HAP-1 (cell line): ENCODE measurements around the gene FOXP4.
A peak's percentile ranks its signal among the peaks of the same experiment; 100 is the strongest.

Experiments
- DNase-seq, 2 experiments: peaks; one replicate each; pipeline ENCODE4 v3.0.0-alpha.2; 2016 to 2020; ENCODE audit warnings: low spot score in 2 of 2
- H3K27me3 ChIP-seq: fragments of 250-450 bp; sonication (Bioruptor Pico); 2 replicates; pipeline ENCODE4 v1.5.1; 2020; ENCODE audit warnings: low read depth, mild to moderate bottlenecking, moderate library complexity
- H3K36me3 ChIP-seq: fragments of 250-450 bp; sonication (Bioruptor Pico); replicated peaks from 2 replicates; pipeline ENCODE4 v1.5.1; 2020; ENCODE audit warnings: mild to moderate bottlenecking
- H3K4me1 ChIP-seq: fragments of 250-450 bp; sonication (Bioruptor Pico); 2 replicates; pipeline ENCODE4 v1.5.1; 2020; ENCODE audit warnings: mild to moderate bottlenecking
- H3K4me3 ChIP-seq: fragments of 250-450 bp; sonication (Bioruptor Pico); 2 replicates; pipeline ENCODE4 v1.5.1; 2020; ENCODE audit warnings: mild to moderate bottlenecking, moderate library complexity
- H3K9me3 ChIP-seq: fragments of 250-450 bp; sonication (Bioruptor Pico); 2 replicates; pipeline ENCODE4 v1.5.1; 2020; ENCODE audit warnings: mild to moderate bottlenecking, moderate library complexity
- in situ Hi-C: fragments of 300-500 bp; cut with MboI; formaldehyde crosslinking; loops from 3 replicates; pipeline ENCODE4 v1.14.3; 2020; ENCODE audit warnings: low sequenced_read_pairs, inconsistent platforms, mixed read lengths

Gene FOXP4

GRCh38 chr6:41529049-41529448 is 17.1 kb upstream of the FOXP4 start:
- no peaks in the 10 kb centered on the region for H3K36me3 ChIP-seq
- DNase-seq: no peak
- no peaks in the 10 kb centered on the region for H3K9me3 ChIP-seq
- H3K4me1 ChIP-seq: no peaks in the 10 kb centered on the region
- in situ Hi-C loops: no loop called here
- H3K27me3 ChIP-seq: no peaks in the 10 kb centered on the region
- no peak overlapping the region for H3K4me3 ChIP-seq

GRCh38 chr6:41529970-41530369 is 16.2 kb upstream of the FOXP4 start:
- DNase-seq: no peak
- Histone ChIP-seq H3K27me3 (no peaks in the 10 kb centered on the region), H3K4me3 (no peak overlapping the region), H3K9me3 (no peaks in the 10 kb centered on the region), H3K36me3 (no peaks in the 10 kb centered on the region), H3K4me1 (no peaks in the 10 kb centered on the region; the same call in 1 of the 2 replicates)
- in situ Hi-C loops: no loop called here

DNA sequence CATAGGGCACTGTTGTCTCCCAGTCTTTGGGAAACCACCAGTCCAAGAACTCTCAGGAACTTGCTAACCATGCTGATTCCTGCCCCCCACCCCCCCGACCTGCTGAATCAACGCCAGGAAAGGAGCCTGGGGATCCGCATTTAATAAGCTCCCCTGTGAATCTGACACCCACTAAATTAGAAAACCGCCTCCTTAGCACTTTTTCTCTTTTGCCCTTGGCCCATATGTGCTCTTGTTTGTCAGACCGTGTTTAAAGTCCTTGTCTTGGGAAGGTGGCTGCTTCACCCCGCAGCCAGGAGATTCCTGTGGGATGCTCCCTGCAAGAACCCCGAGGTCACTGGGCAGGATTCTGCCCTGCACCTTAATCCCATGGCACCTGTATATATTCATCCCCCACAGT is 15.7 kb upstream of the FOXP4 start:
- peaks cover 4% of the 10 kb centered on the region for H3K4me1 ChIP-seq
- H3K4me3 ChIP-seq: no peak overlapping the region
- DNase-seq: no peak
- no peaks in the 10 kb centered on the region for H3K27me3 ChIP-seq
- in situ Hi-C loops: no loop called here
- no peaks in the 10 kb centered on the region for H3K36me3 ChIP-seq
- H3K9me3 ChIP-seq: no peaks in the 10 kb centered on the region

GRCh38 chr6:41531016-41531415 is 15.2 kb upstream of the FOXP4 start:
- H3K4me1 ChIP-seq: peaks cover 10% of the 10 kb centered on the region
- no peak overlapping the region for H3K4me3 ChIP-seq
- H3K27me3 ChIP-seq: no peaks in the 10 kb centered on the region
- in situ Hi-C loops: no loop called here
- H3K36me3 ChIP-seq: no peaks in the 10 kb centered on the region
- H3K9me3 ChIP-seq: no peaks in the 10 kb centered on the region
- no peak for DNase-seq

DNA sequence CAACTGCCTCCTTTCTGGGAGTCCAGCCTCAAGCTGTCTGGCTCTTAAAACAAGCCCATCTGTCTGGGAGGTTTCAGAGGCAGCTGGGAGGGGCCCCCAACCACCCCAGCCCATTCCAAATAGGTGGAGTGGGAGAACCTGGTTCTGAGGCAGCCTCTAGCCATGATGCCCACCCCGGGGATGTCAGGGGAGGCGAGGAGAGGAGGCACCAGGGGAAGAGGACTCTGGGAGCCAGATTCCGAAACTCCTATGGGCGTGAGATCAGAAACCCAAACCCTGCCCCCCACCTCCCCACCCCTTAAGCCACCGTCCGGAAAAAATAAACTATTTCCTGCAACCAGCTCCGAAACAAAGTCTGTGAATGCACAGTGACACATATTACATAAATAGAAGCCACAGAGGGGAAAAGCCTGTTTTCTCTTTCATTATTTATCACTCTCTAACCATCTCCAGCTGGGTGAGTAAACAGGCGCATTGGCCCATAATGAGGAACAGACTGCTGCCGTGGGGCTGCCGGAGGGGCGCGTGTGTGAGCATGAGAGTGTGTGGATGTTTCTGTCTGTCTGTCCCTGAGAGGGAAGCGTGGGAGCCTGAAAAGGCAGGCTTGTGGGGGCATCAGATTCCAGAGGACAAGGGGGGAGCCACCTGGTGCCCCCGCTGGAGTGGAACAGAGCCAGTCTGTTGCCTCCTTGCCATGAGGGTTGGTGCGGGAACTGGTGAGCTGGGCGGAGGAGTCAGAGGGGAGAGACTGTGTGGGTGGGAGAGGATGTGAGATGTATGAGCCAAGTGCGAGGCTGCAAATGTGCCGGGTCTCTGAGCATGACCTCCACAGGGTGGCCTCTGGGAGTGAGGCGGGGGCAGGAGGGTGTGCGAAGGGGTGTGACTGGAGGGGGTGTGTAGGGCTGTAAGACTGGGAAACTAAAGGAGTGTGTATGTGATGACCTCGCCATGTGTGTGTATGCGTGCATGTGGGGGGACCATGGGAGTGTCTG is 14.3 kb upstream of the FOXP4 start:
- H3K9me3 ChIP-seq: no peaks in the 10 kb centered on the region
- H3K4me3 ChIP-seq: no peak overlapping the region
- DNase-seq: no peak
- no peaks in the 10 kb centered on the region for H3K27me3 ChIP-seq
- in situ Hi-C loops: no loop called here
- H3K36me3 ChIP-seq: no peaks in the 10 kb centered on the region
- H3K4me1 ChIP-seq: peaks cover 11% of the 10 kb centered on the region

DNA sequence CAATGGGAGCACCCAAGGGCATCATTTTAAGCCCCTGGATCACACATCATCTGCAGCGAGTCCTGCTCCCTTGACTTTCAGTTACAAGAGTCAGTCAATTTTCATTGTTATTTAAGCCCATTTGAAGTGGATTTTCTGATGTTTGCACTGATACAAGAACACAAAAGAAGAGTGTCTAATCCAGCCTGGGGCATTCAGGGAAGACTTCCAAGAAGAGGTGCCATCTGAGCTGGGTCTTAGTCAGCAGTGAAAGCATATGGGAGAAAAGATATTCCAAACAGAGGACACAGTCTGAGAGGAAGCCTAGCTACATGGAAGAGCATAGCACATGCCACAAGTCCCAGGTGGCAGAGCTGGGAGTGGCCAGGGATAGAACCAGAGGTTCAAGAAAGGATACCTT is 10.4 kb upstream of the FOXP4 start:
- in situ Hi-C loops: no loop called here
- Histone ChIP-seq H3K36me3 (no peaks in the 10 kb centered on the region), H3K27me3 (no peaks in the 10 kb centered on the region), H3K4me3 (no peak overlapping the region), H3K4me1 (peaks cover 11% of the 10 kb centered on the region), H3K9me3 (no peaks in the 10 kb centered on the region)
- DNase-seq: peak; percentile 39 to 59

- H3K9me3 ChIP-seq: no peaks in the 10 kb centered on the region
- DNase-seq: no peak
- H3K4me1 ChIP-seq: peaks cover 11% of the 10 kb centered on the region
- no peaks in the 10 kb centered on the region for H3K27me3 ChIP-seq
- H3K36me3 ChIP-seq: no peaks in the 10 kb centered on the region
- H3K4me3 ChIP-seq: no peak overlapping the region
- in situ Hi-C loops: no loop called here
These were observed 9.1 kb upstream of the FOXP4 start for GRCh38 chr6:41536795-41537758.

- DNase-seq: no peak
- no peaks in the 10 kb centered on the region; the same call in 1 of the 2 replicates for H3K36me3 ChIP-seq
- peaks cover 11% of the 10 kb centered on the region for H3K4me1 ChIP-seq
- no peak overlapping the region for H3K4me3 ChIP-seq
- no peaks in the 10 kb centered on the region for H3K9me3 ChIP-seq
- in situ Hi-C loops: no loop called here
- H3K27me3 ChIP-seq: no peaks in the 10 kb centered on the region
These were observed 7.5 kb upstream of the FOXP4 start for GRCh38 chr6:41538556-41539182.

DNA sequence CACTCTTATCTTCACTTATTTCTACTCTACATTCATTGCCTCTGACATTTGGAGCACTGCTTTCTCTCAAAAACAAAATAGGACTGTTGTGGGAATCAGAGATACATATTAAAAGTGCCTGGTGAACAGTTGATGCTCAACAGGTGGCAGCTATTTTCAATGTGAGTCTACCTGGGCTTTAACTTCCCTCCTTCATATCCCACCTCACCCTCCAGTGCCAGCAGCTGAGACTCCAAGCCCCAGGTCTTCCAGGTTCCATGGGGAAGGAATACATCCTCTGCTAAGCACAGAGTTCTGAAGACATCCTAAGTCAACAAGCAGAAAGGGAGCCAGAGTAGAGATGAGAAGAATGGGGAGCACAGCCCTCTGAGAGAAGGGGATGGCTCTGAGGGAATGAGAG is 7.0 kb upstream of the FOXP4 start:
- H3K4me1 ChIP-seq: peaks cover 11% of the 10 kb centered on the region
- H3K36me3 ChIP-seq: no peaks in the 10 kb centered on the region; the same call in 1 of the 2 replicates
- in situ Hi-C loops: no loop called here
- DNase-seq: no peak
- H3K4me3 ChIP-seq: no peak overlapping the region
- H3K27me3 ChIP-seq: no peaks in the 10 kb centered on the region
- H3K9me3 ChIP-seq: no peaks in the 10 kb centered on the region

- no peak overlapping the region for H3K4me3 ChIP-seq
- peaks cover 5% of the 10 kb centered on the region; the same call in 1 of the 2 replicates for H3K4me1 ChIP-seq
- no peaks in the 10 kb centered on the region; the same call in 1 of the 2 replicates for H3K36me3 ChIP-seq
- no peaks in the 10 kb centered on the region for H3K27me3 ChIP-seq
- no peak for DNase-seq
- no peaks in the 10 kb centered on the region for H3K9me3 ChIP-seq
- in situ Hi-C loops: no loop called here
These were observed 4.8 kb upstream of the FOXP4 start for GRCh38 chr6:41541364-41541763.

GRCh38 chr6:41543087-41543486 is 3.1 kb upstream of the FOXP4 start:
- DNase-seq: no peak
- Histone ChIP-seq H3K27me3 (no peaks in the 10 kb centered on the region), H3K9me3 (no peaks in the 10 kb centered on the region), H3K4me1 (peaks cover 5% of the 10 kb centered on the region; the same call in 1 of the 2 replicates), H3K36me3 (no peaks in the 10 kb centered on the region; the same call in 1 of the 2 replicates), H3K4me3 (no peak overlapping the region)
- in situ Hi-C loops: no loop called here

GRCh38 chr6:41545247-41545702 is 906 bp upstream of the FOXP4 start:
- no peaks in the 10 kb centered on the region for H3K27me3 ChIP-seq
- peak in 1 of 2 experiments; percentile 36 for DNase-seq
- H3K9me3 ChIP-seq: no peaks in the 10 kb centered on the region
- no peaks in the 10 kb centered on the region; the same call in 1 of the 2 replicates for H3K36me3 ChIP-seq
- H3K4me3 ChIP-seq: peak overlapping the region; percentile 64
- H3K4me1 ChIP-seq: peaks cover 5% of the 10 kb centered on the region; the same call in 1 of the 2 replicates
- in situ Hi-C loops: no loop called here

GRCh38 chr6:41546475-41546865 is 289 bp downstream of the FOXP4 start:
- Histone ChIP-seq H3K9me3 (no peaks in the 10 kb centered on the region), H3K4me1 (peaks cover 5% of the 10 kb centered on the region; the same call in 1 of the 2 replicates), H3K27me3 (no peaks in the 10 kb centered on the region), H3K4me3 (peak overlapping the region; percentile 65), H3K36me3 (peaks cover 7% of the 10 kb centered on the region)
- in situ Hi-C loops: no loop called here
- DNase-seq: no peak
